GM21360 (cell line): ENCODE data around the gene KLF7.
"Not testable (repeated sequence)": the region's sequence is repeated elsewhere in the genome, so short reads cannot be mapped to it uniquely, and the experiment has no call there.

ENCODE experiments used
- ATAC-seq: cut with Tn5 transposase; IDR thresholded peaks from one replicate; pipeline ENCODE4 v1.9.1; 2021; ENCODE audit warnings: mild to moderate bottlenecking, moderate library complexity; ENCODE audit not compliant: unreplicated experiment

KLF7 gene

GRCh38 chr2:207067473-207067872 lies 98.3 kb downstream of the KLF7 start:
- ATAC-seq = no peak

GRCh38 chr2:207066791-207067460 lies 98.8 kb downstream of the KLF7 start:
- ATAC-seq = no peak

GRCh38 chr2:207066166-207066565 lies 99.6 kb downstream of the KLF7 start:
- no peak for ATAC-seq

GRCh38 chr2:207064128-207064690 lies 101.5 kb downstream of the KLF7 start:
- ATAC-seq = no peak

GRCh38 chr2:207061181-207061580 lies 104.6 kb downstream of the KLF7 start:
- ATAC-seq = no peak

- no peak for ATAC-seq
Measured at GRCh38 chr2:207055257-207055656, 110.5 kb downstream of the KLF7 start.

GRCh38 chr2:207054521-207054920 lies 111.2 kb downstream of the KLF7 start:
- ATAC-seq = no peak

GRCh38 chr2:207051385-207051965 lies 114.3 kb downstream of the KLF7 start:
- no peak for ATAC-seq

GRCh38 chr2:207049122-207049521 lies 116.6 kb downstream of the KLF7 start:
- no peak for ATAC-seq

- ATAC-seq = no peak
Measured at GRCh38 chr2:207048416-207048815, 117.3 kb downstream of the KLF7 start.

- no peak for ATAC-seq
Measured at GRCh38 chr2:207046724-207047123, 119.0 kb downstream of the KLF7 start.

- no peak for ATAC-seq
Measured at GRCh38 chr2:207045531-207045930, 120.2 kb downstream of the KLF7 start.

GRCh38 chr2:207044379-207045362 lies 121.1 kb downstream of the KLF7 start:
- no peak for ATAC-seq

GRCh38 chr2:207042841-207043240 lies 122.9 kb downstream of the KLF7 start:
- ATAC-seq = no peak

GRCh38 chr2:207041786-207042554 lies 123.8 kb downstream of the KLF7 start:
- no peak for ATAC-seq

- ATAC-seq = no peak
Measured at GRCh38 chr2:207041279-207041678, 124.5 kb downstream of the KLF7 start.

- no peak for ATAC-seq
Measured at GRCh38 chr2:207040696-207041095, 125.1 kb downstream of the KLF7 start.

- no peak for ATAC-seq
Measured at GRCh38 chr2:207039225-207039624, 126.5 kb downstream of the KLF7 start.

- ATAC-seq = no peak
Measured at GRCh38 chr2:207038299-207038698, 127.4 kb downstream of the KLF7 start.

- no peak for ATAC-seq
Measured at GRCh38 chr2:207037896-207038295, 127.9 kb downstream of the KLF7 start.

- not testable (repeated sequence) for ATAC-seq
Measured at GRCh38 chr2:207037023-207037422, 128.7 kb downstream of the KLF7 start.
